A673 (cell line): ENCODE data around the gene SMAD3.

Experiments
- EZH2 ChIP-seq: fragments of 200-600 bp; sonication (generic); IDR thresholded peaks from 2 replicates; pipeline ENCODE4 v1.6.1; 2017; ENCODE audit warnings: borderline replicate concordance, low read depth, mild to moderate bottlenecking, mixed read lengths, antibody characterized with exemption, low read length; ENCODE audit not compliant: poor library complexity, severe bottlenecking
- TF ChIP-seq, protein P1 (sequence below): fragments of 300-800, 200-600 bp; sonication (generic); conservative IDR thresholded peaks from 2 replicates; pipeline ENCODE4 v1.5.1; 2017; ENCODE audit warnings: low read depth, mild to moderate bottlenecking, antibody characterized with exemption, low read length, moderate library complexity, mixed read lengths

DNA sequence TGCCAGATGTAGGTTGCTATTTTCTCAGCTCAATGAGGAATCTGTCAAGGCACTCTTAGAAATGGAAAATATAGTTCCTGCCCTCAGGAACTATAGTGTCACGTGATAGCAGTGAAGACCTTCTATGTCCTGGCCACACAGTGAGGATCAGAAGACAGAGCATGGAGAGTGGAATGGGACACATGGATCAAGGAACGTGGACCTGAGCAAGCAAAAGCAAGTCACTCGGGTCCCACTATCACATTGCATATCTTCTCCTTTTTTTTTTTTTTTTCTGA lies 21.2 kb downstream of the SMAD3 start:
- TF ChIP-seq, protein P1, sequence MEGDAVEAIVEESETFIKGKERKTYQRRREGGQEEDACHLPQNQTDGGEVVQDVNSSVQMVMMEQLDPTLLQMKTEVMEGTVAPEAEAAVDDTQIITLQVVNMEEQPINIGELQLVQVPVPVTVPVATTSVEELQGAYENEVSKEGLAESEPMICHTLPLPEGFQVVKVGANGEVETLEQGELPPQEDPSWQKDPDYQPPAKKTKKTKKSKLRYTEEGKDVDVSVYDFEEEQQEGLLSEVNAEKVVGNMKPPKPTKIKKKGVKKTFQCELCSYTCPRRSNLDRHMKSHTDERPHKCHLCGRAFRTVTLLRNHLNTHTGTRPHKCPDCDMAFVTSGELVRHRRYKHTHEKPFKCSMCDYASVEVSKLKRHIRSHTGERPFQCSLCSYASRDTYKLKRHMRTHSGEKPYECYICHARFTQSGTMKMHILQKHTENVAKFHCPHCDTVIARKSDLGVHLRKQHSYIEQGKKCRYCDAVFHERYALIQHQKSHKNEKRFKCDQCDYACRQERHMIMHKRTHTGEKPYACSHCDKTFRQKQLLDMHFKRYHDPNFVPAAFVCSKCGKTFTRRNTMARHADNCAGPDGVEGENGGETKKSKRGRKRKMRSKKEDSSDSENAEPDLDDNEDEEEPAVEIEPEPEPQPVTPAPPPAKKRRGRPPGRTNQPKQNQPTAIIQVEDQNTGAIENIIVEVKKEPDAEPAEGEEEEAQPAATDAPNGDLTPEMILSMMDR, result no peak
- no peak for TF ChIP-seq EZH2
